HEK293 (cell line): ENCODE measurements around the gene MS4A10.
A peak's percentile ranks its signal among the peaks of the same experiment; 100 is the strongest.

Source experiments
- CTCF ChIA-PET: fragments of 350-600 bp; formaldehyde crosslinking; extraction: SDS; loops from one replicate; lab custom pipeline; 2021; ENCODE audit warnings: antibody characterized with exemption; lab: Yijun Ruan, JAX
- POLR2A ChIA-PET: fragments of 300-600 bp; formaldehyde crosslinking; extraction: SDS; loops from one replicate; lab custom pipeline; 2020; ENCODE audit warnings: antibody characterized with exemption, inconsistent platforms; lab: Yijun Ruan, JAX
- H3K27ac ChIP-seq: fragments of 200-500 bp; sonication (Bioruptor generic); 2 replicates; pipeline ENCODE4 v1.5.1; 2014; ENCODE audit warnings: low read depth, low read length, control low read depth, inconsistent platforms; ENCODE audit errors: extremely low read depth
- H3K36me3 ChIP-seq, 2 experiments: fragments of 200-500 bp in 1 of 2; sonication (Bioruptor generic) in 1 of 2; 1 replicate in 1 of 2; 2 replicates in 1 of 2; pipeline ENCODE4 v1.5.1; 2014 to 2017; ENCODE audit warnings: inconsistent platforms in 2 of 2, low read length in 2 of 2; ENCODE audit not compliant: control insufficient read depth in 2 of 2, insufficient read depth in 1 of 2
- H3K4me1 ChIP-seq: fragments of 200-500 bp; sonication (Bioruptor generic); 2 replicates; pipeline ENCODE4 v1.5.1; 2014; ENCODE audit warnings: mild to moderate bottlenecking, low read length, inconsistent platforms; ENCODE audit not compliant: control insufficient read depth, insufficient read depth
- H3K4me3 ChIP-seq: 2 replicates; pipeline ENCODE4 v1.5.1; 2011; ENCODE audit warnings: low read depth, mild to moderate bottlenecking, control low read depth, low read length, moderate library complexity
- H3K9me3 ChIP-seq: fragments of 200-500 bp; sonication (Bioruptor generic); 2 replicates; pipeline ENCODE4 v1.5.1; 2014; ENCODE audit warnings: low read depth, low read length, inconsistent platforms; ENCODE audit not compliant: control insufficient read depth, insufficient read depth
- ELK4 ChIP-seq: IDR thresholded peaks from 2 replicates; pipeline ENCODE4 v1.6.1; 2011; ENCODE audit warnings: mild to moderate bottlenecking, low read depth, low read length, borderline replicate concordance
- GLI4 ChIP-seq: fragments of 450-650 bp; formaldehyde crosslinking; IDR thresholded peaks from 2 replicates; pipeline ENCODE4 v1.5.1; 2016; ENCODE audit warnings: missing biosample characterization, missing genetic modification characterization
- IKZF3 ChIP-seq: fragments of 450-650 bp; IDR thresholded peaks from 2 replicates; pipeline ENCODE4 v1.5.0; 2018; ENCODE audit warnings: missing biosample characterization, mild to moderate bottlenecking, missing genetic modification characterization, moderate library complexity
- KLF17 ChIP-seq: fragments of 450-650 bp; formaldehyde crosslinking; IDR thresholded peaks from 2 replicates; pipeline ENCODE4 v1.5.1; 2016; ENCODE audit warnings: missing biosample characterization, missing genetic modification characterization
- PRDM10 ChIP-seq: fragments of 450-650 bp; formaldehyde crosslinking; IDR thresholded peaks from 2 replicates; pipeline ENCODE4 v1.5.1; 2016; ENCODE audit warnings: missing biosample characterization, missing genetic modification characterization
- TRIM28 ChIP-seq: IDR thresholded peaks from 2 replicates; pipeline ENCODE4 v1.6.1; 2011; ENCODE audit warnings: low read length, control low read depth, borderline replicate concordance
- ZBTB6 ChIP-seq: fragments of 450-650 bp; formaldehyde crosslinking; IDR thresholded peaks from 2 replicates; pipeline ENCODE4 v1.5.1; 2017; ENCODE audit warnings: missing biosample characterization, missing genetic modification characterization
- ZIC2 ChIP-seq: fragments of 450-650 bp; formaldehyde crosslinking; IDR thresholded peaks from 2 replicates; pipeline ENCODE4 v1.5.1; 2016; ENCODE audit warnings: missing biosample characterization, missing genetic modification characterization
- ZNF140 ChIP-seq: fragments of 450-650 bp; formaldehyde crosslinking; IDR thresholded peaks from 2 replicates; pipeline ENCODE4 v1.5.1; 2016; ENCODE audit warnings: missing biosample characterization, missing genetic modification characterization
- ZNF148 ChIP-seq: fragments of 450-650 bp; formaldehyde crosslinking; IDR thresholded peaks from 2 replicates; pipeline ENCODE4 v1.5.0; 2017; ENCODE audit warnings: missing biosample characterization, missing genetic modification characterization, borderline replicate concordance
- ZNF155 ChIP-seq: fragments of 450-650 bp; formaldehyde crosslinking; IDR thresholded peaks from 2 replicates; pipeline ENCODE4 v1.5.1; 2016; ENCODE audit warnings: missing biosample characterization, missing genetic modification characterization
- ZNF157 ChIP-seq: fragments of 450-650 bp; formaldehyde crosslinking; IDR thresholded peaks from 2 replicates; pipeline ENCODE4 v1.5.1; 2016; ENCODE audit warnings: missing biosample characterization, missing genetic modification characterization
- ZNF184 ChIP-seq: fragments of 450-650 bp; IDR thresholded peaks from 2 replicates; pipeline ENCODE4 v1.5.1; 2018; ENCODE audit warnings: missing biosample characterization, mild to moderate bottlenecking, missing genetic modification characterization
- ZNF214 ChIP-seq: fragments of 450-650 bp; formaldehyde crosslinking; IDR thresholded peaks from 2 replicates; pipeline ENCODE4 v1.5.1; 2017; ENCODE audit warnings: missing biosample characterization, mild to moderate bottlenecking, missing genetic modification characterization, borderline replicate concordance
- ZNF266 ChIP-seq: fragments of 450-650 bp; formaldehyde crosslinking; IDR thresholded peaks from 2 replicates; pipeline ENCODE4 v1.5.1; 2016; ENCODE audit warnings: missing biosample characterization, missing genetic modification characterization, low read depth
- ZNF362 ChIP-seq: fragments of 450-650 bp; formaldehyde crosslinking; IDR thresholded peaks from 2 replicates; pipeline ENCODE4 v1.5.1; 2016; ENCODE audit warnings: missing biosample characterization, missing genetic modification characterization
- ZNF391 ChIP-seq: fragments of 450-650 bp; formaldehyde crosslinking; IDR thresholded peaks from 2 replicates; pipeline ENCODE4 v1.5.1; 2016; ENCODE audit warnings: low read depth, missing biosample characterization, missing genetic modification characterization, borderline replicate concordance
- ZNF433 ChIP-seq: fragments of 450-650 bp; formaldehyde crosslinking; IDR thresholded peaks from 2 replicates; pipeline ENCODE4 v1.5.1; 2016; ENCODE audit warnings: missing biosample characterization, missing genetic modification characterization, low read depth
- ZNF544 ChIP-seq: fragments of 450-650 bp; formaldehyde crosslinking; IDR thresholded peaks from 2 replicates; pipeline ENCODE4 v1.5.0; 2017; ENCODE audit warnings: missing biosample characterization, missing genetic modification characterization
- ZNF658 ChIP-seq: fragments of 450-650 bp; formaldehyde crosslinking; IDR thresholded peaks from 2 replicates; pipeline ENCODE4; 2016; ENCODE audit warnings: missing biosample characterization, missing genetic modification characterization

MS4A10 gene

GRCh38 chr11:60775420-60775961, 9.6 kb upstream of the MS4A10 start (continued):
- peak; percentile 44; the same call in 1 of the 2 replicates for TF ChIP-seq PRDM10 (tag by site-specific recombination)
- no peak for TF ChIP-seq GLI4 (tag by site-specific recombination)
- no peak for TF ChIP-seq ZNF148
- TF ChIP-seq ZBTB6, result peak; percentile 84
- no peak for TF ChIP-seq IKZF3 (tag by site-specific recombination)

GRCh38 chr11:60776167-60776566, 9.0 kb upstream of the MS4A10 start:
- no peaks in the 10 kb centered on the region for H3K4me1 ChIP-seq
- CTCF ChIA-PET, result interaction anchor here (0.6 to 6.7 kb wide), 16 partner anchors 9 to 615 kb away, joined by 3 to 34 read pairs (median 6); partner anchors contain the start of gene MS4A10
- TF ChIP-seq ZNF433 (tag by site-specific recombination) (no peak), ZNF157 (tag by site-specific recombination) (no peak), ZNF362 (tag by site-specific recombination) (no peak), ZNF184 (tag by site-specific recombination) (no peak), KLF17 (no peak), TRIM28 (no peak), ZNF140 (tag by site-specific recombination) (no peak), ZNF214 (tag by site-specific recombination) (no peak), ZNF658 (tag by site-specific recombination) (no peak), ZNF155 (tag by site-specific recombination) (no peak), ZNF544 (no peak), ZNF266 (tag by site-specific recombination) (no peak), ZNF391 (tag by site-specific recombination) (no peak), ZIC2 (tag by site-specific recombination) (no peak), ELK4 (no peak)
- TF ChIP-seq, all 188 proteins: peak for 0
- Histone ChIP-seq H3K36me3 (no peaks in the 10 kb centered on the region), H3K27ac (no peak overlapping the region), H3K9me3 (no peaks in the 10 kb centered on the region), H3K4me3 (no peak overlapping the region)
- POLR2A ChIA-PET, result interaction anchor here (1.4 kb wide), 1 partner anchor 111 kb away, joined by 4 read pairs; no protein-coding TSS in a partner anchor
